CD4-positive, alpha-beta T cell (primary cell): ENCODE measurements around the gene KANK4. TPM values are rescaled to one million over a fixed set of nuclear protein-coding genes. Genes with fewer than 3 reads are reported as not detected.

Experiments used
- ATAC-seq: fragments of 200-7000 bp; cut with Tn5 transposase; one replicate; pipeline ENCODE4 v1.10.0; 2022; ENCODE audit warnings: mild to moderate bottlenecking; ENCODE audit not compliant: poor library complexity
- CTCF ChIA-PET: fragments of 350-600 bp; sonication (Branson Sonifier 250); formaldehyde crosslinking; loops from one replicate; lab custom pipeline; 2021; ENCODE audit warnings: antibody characterized with exemption, inconsistent platforms; lab: Charles Lee
- POLR2A ChIA-PET: fragments of 350-600 bp; sonication (Branson Sonifier 250); formaldehyde crosslinking; loops from one replicate; lab custom pipeline; 2021; ENCODE audit warnings: antibody characterized with exemption, inconsistent platforms; lab: Charles Lee
- DNase-seq, 14 experiments: peaks; one replicate each; pipeline ENCODE4 v3.0.0-alpha.2; 2013 to 2020; ENCODE audit warnings: mixed read lengths in 2 of 14
- H3K27ac ChIP-seq, 2 donors: one replicate each; pipeline versions ENCODE4 v1.5.1 to v1.7.0; 2013; ENCODE audit warnings: low read length in 2 of 2, low read depth in 1 of 2, mild to moderate bottlenecking in 1 of 2
- H3K27me3 ChIP-seq, 2 experiments: 1 replicate in 1 of 2; 2 replicates in 1 of 2; pipeline versions ENCODE4 v1.6.1 to v1.7.0; 2013; ENCODE audit warnings: low read length in 2 of 2, control low read depth in 1 of 2, mild to moderate bottlenecking in 1 of 2, moderate library complexity in 1 of 2; ENCODE audit not compliant: insufficient read depth in 2 of 2, control insufficient read depth in 1 of 2
- H3K36me3 ChIP-seq: one replicate; pipeline ENCODE4 v1.6.1; 2013; ENCODE audit warnings: low read length, control low read depth; ENCODE audit not compliant: insufficient read depth
- H3K4me1 ChIP-seq: one replicate; pipeline ENCODE4 v1.6.1; 2013; ENCODE audit warnings: low read length, control low read depth; ENCODE audit not compliant: insufficient read depth
- H3K4me3 ChIP-seq: one replicate; pipeline ENCODE4 v1.5.1; 2013; ENCODE audit warnings: mild to moderate bottlenecking, low read length, moderate library complexity
- H3K9me3 ChIP-seq, 2 experiments: 1 replicate in 1 of 2; 2 replicates in 1 of 2; pipeline versions ENCODE4 v1.6.1 to v1.7.0; 2013; ENCODE audit warnings: low read length in 2 of 2, mild to moderate bottlenecking in 2 of 2, control low read depth in 1 of 2, moderate library complexity in 1 of 2; ENCODE audit not compliant: control insufficient read depth in 1 of 2, insufficient read depth in 1 of 2
- H3K27ac Mint-ChIP-seq: one replicate; pipeline ENCODE4 v1.8.0; 2020; ENCODE audit warnings: mixed read lengths
- H3K27me3 Mint-ChIP-seq: one replicate; pipeline ENCODE4 v1.8.0; 2021; ENCODE audit warnings: mixed read lengths
- H3K36me3 Mint-ChIP-seq: one replicate; pipeline ENCODE4 v1.8.0; 2021; ENCODE audit warnings: low read depth, mixed read lengths
- H3K4me1 Mint-ChIP-seq: one replicate; pipeline ENCODE4 v1.8.0; 2021; ENCODE audit warnings: low read depth, mixed read lengths
- H3K4me3 Mint-ChIP-seq: one replicate; pipeline ENCODE4 v1.8.0; 2020; ENCODE audit warnings: mild to moderate bottlenecking, mixed read lengths
- H3K9me3 Mint-ChIP-seq: one replicate; pipeline ENCODE4 v1.8.0; 2020; ENCODE audit warnings: mixed read lengths
- CTCF ChIP-seq: fragments of 200-600 bp; IDR thresholded peaks from one replicate; pipeline ENCODE4 v1.8.0; 2022; ENCODE audit warnings: antibody characterized with exemption, mild to moderate bottlenecking
- intact Hi-C, 2 experiments: fragments of 100-400 bp; cut with DNase I in 1 of 2; cut with micrococcal nuclease in 1 of 2; formaldehyde crosslinking; loops; one replicate each; pipeline versions ENCODE4 v1.15.1 to v1.9.0; 2023 to 2025; cut with DNase I, micrococcal nuclease
- total RNA-seq, 174 experiments: library from RNA in 2 of 174; stranded (reverse) in 2 of 174; gene quantifications; one replicate each; pipeline ENCODE4 v1.2.3 and lab custom pipeline; 2021 to 2026

Gene KANK4
- total RNA-seq, 2 experiments from 2014 or later, result not detected

GRCh38 chr1:62352387-62352786, 33.2 kb upstream of the KANK4 start:
- POLR2A ChIA-PET, result no interaction called here
- H3K27ac Mint-ChIP-seq, result no peak overlapping the region
- no peak for ATAC-seq

GRCh38 chr1:62349470-62350233, 30.4 kb upstream of the KANK4 start:
- H3K27me3 Mint-ChIP-seq, result peaks cover 3% of the 10 kb centered on the region
- H3K9me3 Mint-ChIP-seq, result no peaks in the 10 kb centered on the region
- no peaks in the 10 kb centered on the region for H3K4me1 Mint-ChIP-seq
- intact Hi-C loops, result no loop called here
- H3K4me1 ChIP-seq, result no peaks in the 10 kb centered on the region
- H3K4me3 Mint-ChIP-seq, result no peak overlapping the region
- H3K27ac ChIP-seq, result no peak overlapping the region
- H3K27me3 ChIP-seq, result no peaks in the 10 kb centered on the region
- ATAC-seq (no peak), DNase-seq (no peak)
- ChIA-PET POLR2A (no interaction called here), CTCF (no interaction called here)
- H3K36me3 ChIP-seq, result no peaks in the 10 kb centered on the region
- TF ChIP-seq CTCF, result no peak
- H3K4me3 ChIP-seq, result no peak overlapping the region
- H3K9me3 ChIP-seq, result no peaks in the 10 kb centered on the region
- no peak overlapping the region for H3K27ac Mint-ChIP-seq
- H3K36me3 Mint-ChIP-seq, result no peaks in the 10 kb centered on the region

More at GRCh38 chr1:62352387-62352786, 33.2 kb upstream of the KANK4 start:
- peak in 2 of 14 experiments; percentile 28 to 49 for DNase-seq
- H3K27me3 Mint-ChIP-seq, result no peaks in the 10 kb centered on the region
- no peaks in the 10 kb centered on the region for H3K9me3 Mint-ChIP-seq
- no peaks in the 10 kb centered on the region for H3K36me3 Mint-ChIP-seq
- no peak for TF ChIP-seq CTCF
- CTCF ChIA-PET, result no interaction called here
- Histone ChIP-seq H3K9me3 (no peaks in the 10 kb centered on the region), H3K4me3 (no peak overlapping the region), H3K4me1 (no peaks in the 10 kb centered on the region), H3K27ac (no peak overlapping the region), H3K36me3 (no peaks in the 10 kb centered on the region), H3K27me3 (no peaks in the 10 kb centered on the region)
- intact Hi-C loops, result no loop called here
- H3K4me3 Mint-ChIP-seq, result no peak overlapping the region
- H3K4me1 Mint-ChIP-seq, result no peaks in the 10 kb centered on the region

- ChIA-PET POLR2A (no interaction called here), CTCF (no interaction called here)
- Histone ChIP-seq H3K4me3 (no peak overlapping the region), H3K4me1 (no peaks in the 10 kb centered on the region), H3K27me3 (no peaks in the 10 kb centered on the region), H3K9me3 (no peaks in the 10 kb centered on the region), H3K36me3 (no peaks in the 10 kb centered on the region), H3K27ac (no peak overlapping the region)
- ATAC-seq (no peak), DNase-seq (no peak)
- no peaks in the 10 kb centered on the region for H3K9me3 Mint-ChIP-seq
- H3K36me3 Mint-ChIP-seq, result no peaks in the 10 kb centered on the region
- H3K4me3 Mint-ChIP-seq, result no peak overlapping the region
- TF ChIP-seq CTCF, result no peak
- no peaks in the 10 kb centered on the region for H3K4me1 Mint-ChIP-seq
- intact Hi-C loops, result no loop called here
- peaks cover 5% of the 10 kb centered on the region for H3K27me3 Mint-ChIP-seq
- H3K27ac Mint-ChIP-seq, result no peak overlapping the region
Measured at GRCh38 chr1:62346886-62347285, 27.7 kb upstream of the KANK4 start.
